Effector memory CD8-positive, alpha-beta T cell (primary cell): Measurements from ENCODE around the gene TRIM52.
"Not testable (repeated sequence)": the region's sequence is repeated elsewhere in the genome, so short reads cannot be mapped to it uniquely, and the experiment has no call there.

Source experiments
- ATAC-seq: fragments of 150-1000 bp; cut with Tn5 transposase; replicated peaks from 2 replicates; pipeline ENCODE4 v1.10.0; 2021; ENCODE audit warnings: mild to moderate bottlenecking, moderate library complexity
- DNase-seq, 3 experiments: peaks; one replicate each; pipeline ENCODE4 v3.0.0; 2021
- H3K27ac Mint-ChIP-seq, 2 donors: one replicate each; pipeline ENCODE4 v1.8.0; 2022; ENCODE audit warnings: mild to moderate bottlenecking in 2 of 2, mixed read lengths in 2 of 2, moderate library complexity in 2 of 2
- H3K27me3 Mint-ChIP-seq, 2 donors: one replicate each; pipeline ENCODE4 v1.8.0; 2022; ENCODE audit warnings: mixed read lengths in 2 of 2
- H3K36me3 Mint-ChIP-seq: one replicate; pipeline ENCODE4 v1.8.0; 2022; ENCODE audit warnings: mild to moderate bottlenecking, moderate library complexity, mixed read lengths; ENCODE audit not compliant: insufficient read depth
- H3K4me1 Mint-ChIP-seq, 2 donors: one replicate each; pipeline ENCODE4 v1.8.0; 2022; ENCODE audit warnings: low read depth in 2 of 2, mixed read lengths in 2 of 2
- H3K4me3 Mint-ChIP-seq, 2 donors: one replicate each; pipeline ENCODE4 v1.8.0; 2022; ENCODE audit warnings: mild to moderate bottlenecking in 2 of 2, mixed read lengths in 2 of 2, moderate library complexity in 2 of 2
- H3K9me3 Mint-ChIP-seq, 2 donors: one replicate each; pipeline ENCODE4 v1.8.0; 2022; ENCODE audit warnings: mixed read lengths in 2 of 2

The TRIM52 gene

GRCh38 chr5:181210698-181211097, 50.2 kb downstream of the TRIM52 start:
- not testable (repeated sequence) for ATAC-seq, H3K9me3 Mint-ChIP-seq, H3K27ac Mint-ChIP-seq, H3K4me3 Mint-ChIP-seq, DNase-seq
- H3K27me3 Mint-ChIP-seq: peaks cover 11 to 17% of the 10 kb centered on the region in 2 donors
- peaks cover 37% of the 10 kb centered on the region for H3K36me3 Mint-ChIP-seq
- H3K4me1 Mint-ChIP-seq: peaks cover 20 to 32% of the 10 kb centered on the region in 2 donors

GRCh38 chr5:181210148-181210547, 50.8 kb downstream of the TRIM52 start:
- ATAC-seq, DNase-seq, H3K27ac Mint-ChIP-seq, H3K9me3 Mint-ChIP-seq, H3K4me3 Mint-ChIP-seq: not testable (repeated sequence)
- H3K27me3 Mint-ChIP-seq: peaks cover 11 to 17% of the 10 kb centered on the region in 2 donors
- peaks cover 22 to 35% of the 10 kb centered on the region in 2 donors for H3K4me1 Mint-ChIP-seq
- H3K36me3 Mint-ChIP-seq: peaks cover 41% of the 10 kb centered on the region

GRCh38 chr5:181209006-181209405, 51.9 kb downstream of the TRIM52 start:
- ATAC-seq, H3K4me3 Mint-ChIP-seq, H3K9me3 Mint-ChIP-seq, H3K27ac Mint-ChIP-seq, DNase-seq: not testable (repeated sequence)
- peaks cover 22 to 32% of the 10 kb centered on the region in 2 donors for H3K4me1 Mint-ChIP-seq
- H3K36me3 Mint-ChIP-seq: peaks cover 43% of the 10 kb centered on the region
- H3K27me3 Mint-ChIP-seq: peaks cover 11 to 17% of the 10 kb centered on the region in 2 donors

GRCh38 chr5:181207960-181208253, 53.0 kb downstream of the TRIM52 start:
- DNase-seq: no peak
- ATAC-seq: no peak
- Mint-ChIP-seq H3K4me3 (peak overlapping the region; percentile 87 to 98), H3K36me3 (peaks cover 42% of the 10 kb centered on the region), H3K9me3 (peaks cover 0 to 2% of the 10 kb centered on the region in 2 donors), H3K27ac (peak overlapping the region; percentile 99 to 100), H3K4me1 (peaks cover 23 to 35% of the 10 kb centered on the region in 2 donors), H3K27me3 (peaks cover 11 to 17% of the 10 kb centered on the region in 2 donors)

GRCh38 chr5:181207214-181207959, 53.6 kb downstream of the TRIM52 start:
- Mint-ChIP-seq H3K4me3 (peak overlapping the region; percentile 87 to 98), H3K36me3 (peaks cover 41% of the 10 kb centered on the region), H3K9me3 (peaks cover 0 to 2% of the 10 kb centered on the region in 2 donors), H3K4me1 (peaks cover 23 to 35% of the 10 kb centered on the region in 2 donors), H3K27ac (peak overlapping the region; percentile 99 to 100), H3K27me3 (peaks cover 11 to 17% of the 10 kb centered on the region in 2 donors)
- peak; percentile 70 for ATAC-seq
- peak; percentile 58 to 74 (median 63) for DNase-seq

GRCh38 chr5:181205761-181206649, 54.9 kb downstream of the TRIM52 start:
- H3K4me1 Mint-ChIP-seq: peaks cover 23 to 35% of the 10 kb centered on the region in 2 donors
- H3K36me3 Mint-ChIP-seq: peaks cover 41% of the 10 kb centered on the region
- H3K27ac Mint-ChIP-seq: peak overlapping the region; percentile 99 to 100
- ATAC-seq (no peak), DNase-seq (no peak)
- H3K27me3 Mint-ChIP-seq: peaks cover 11 to 17% of the 10 kb centered on the region in 2 donors
- peaks cover 0 to 2% of the 10 kb centered on the region in 2 donors for H3K9me3 Mint-ChIP-seq
- peak overlapping the region; percentile 87 to 98 for H3K4me3 Mint-ChIP-seq
